Measurements from ENCODE around the gene RTN4. TPM values are rescaled to one million over a fixed set of nuclear protein-coding genes. Genes with fewer than 3 reads are reported as not detected.

RTN4 gene
- total RNA-seq, 2 donors from 2014 or later = 190 to 249 TPM

DNA sequence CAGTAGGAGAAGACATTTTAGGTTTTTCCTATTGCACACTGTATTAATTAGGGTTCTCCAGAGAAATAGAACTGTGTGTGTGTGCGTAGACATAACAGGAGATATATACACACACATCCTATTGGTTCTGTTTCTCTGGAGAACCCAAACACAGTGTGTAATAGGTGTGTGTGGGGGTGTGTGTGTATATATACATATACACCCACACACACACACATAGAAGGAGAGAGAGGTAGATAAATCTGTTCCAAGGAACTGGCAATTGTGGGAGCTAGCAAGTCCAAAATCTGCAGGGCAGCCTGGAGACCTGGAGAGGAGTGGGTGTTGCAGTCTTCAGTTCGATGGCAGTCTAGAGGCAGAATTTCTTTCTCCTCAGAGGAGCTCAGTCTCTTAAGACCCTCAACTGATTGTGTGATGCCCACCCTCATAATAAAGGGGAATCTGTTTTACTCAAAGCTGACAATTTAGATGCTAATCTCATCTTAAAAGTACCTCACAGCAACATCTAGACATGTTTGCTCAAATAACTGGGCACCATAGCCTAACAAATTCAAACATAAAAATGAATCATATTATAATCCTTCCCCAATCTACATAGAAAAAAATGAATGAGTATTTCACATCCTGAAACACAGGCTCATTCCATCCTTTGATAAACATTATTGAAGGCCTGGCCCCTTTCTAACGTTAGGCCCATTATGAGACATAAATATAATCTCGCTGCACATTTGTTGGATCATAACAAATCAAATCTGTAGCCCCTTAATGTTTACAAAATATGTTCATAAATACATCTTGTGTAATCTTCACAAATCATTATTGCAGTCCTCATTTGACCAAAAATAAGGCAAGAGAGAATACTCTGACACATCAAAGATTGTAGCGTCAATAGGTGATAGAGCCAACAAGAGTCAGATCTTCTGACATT lies 35.1 kb upstream of the RTN4 start:
- WGBS = 84% methylated on average over 5 of the region's 5 CpGs

DNA sequence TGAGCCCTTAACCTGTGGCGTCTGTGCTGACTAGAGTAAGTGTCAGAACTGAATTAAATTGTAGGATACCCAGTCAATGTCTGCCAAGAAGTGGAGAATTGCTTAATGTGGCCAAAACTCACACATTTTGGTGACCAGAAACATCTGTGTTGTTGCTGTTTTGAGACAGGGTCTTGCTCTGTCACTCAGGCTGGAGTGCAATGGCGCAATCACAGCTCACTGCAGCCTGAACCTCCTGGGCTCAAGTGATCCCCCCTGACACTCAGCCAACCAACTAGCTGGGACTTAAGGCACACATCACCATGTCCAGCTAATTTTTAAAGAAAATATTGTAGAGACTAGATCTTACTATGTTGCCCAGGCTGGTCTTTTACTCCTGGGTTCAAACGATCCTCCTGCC lies 34.4 kb upstream of the RTN4 start:
- WGBS = 93% methylated on average over 3 of the region's 3 CpGs
- TF ChIP-seq POLR2A (IDR thresholded peaks at IDR 0.05) (no peak), POLR2AphosphoS5 (IDR thresholded peaks at IDR 0.05) (no peak)
- TF ChIP-seq, protein P1, sequence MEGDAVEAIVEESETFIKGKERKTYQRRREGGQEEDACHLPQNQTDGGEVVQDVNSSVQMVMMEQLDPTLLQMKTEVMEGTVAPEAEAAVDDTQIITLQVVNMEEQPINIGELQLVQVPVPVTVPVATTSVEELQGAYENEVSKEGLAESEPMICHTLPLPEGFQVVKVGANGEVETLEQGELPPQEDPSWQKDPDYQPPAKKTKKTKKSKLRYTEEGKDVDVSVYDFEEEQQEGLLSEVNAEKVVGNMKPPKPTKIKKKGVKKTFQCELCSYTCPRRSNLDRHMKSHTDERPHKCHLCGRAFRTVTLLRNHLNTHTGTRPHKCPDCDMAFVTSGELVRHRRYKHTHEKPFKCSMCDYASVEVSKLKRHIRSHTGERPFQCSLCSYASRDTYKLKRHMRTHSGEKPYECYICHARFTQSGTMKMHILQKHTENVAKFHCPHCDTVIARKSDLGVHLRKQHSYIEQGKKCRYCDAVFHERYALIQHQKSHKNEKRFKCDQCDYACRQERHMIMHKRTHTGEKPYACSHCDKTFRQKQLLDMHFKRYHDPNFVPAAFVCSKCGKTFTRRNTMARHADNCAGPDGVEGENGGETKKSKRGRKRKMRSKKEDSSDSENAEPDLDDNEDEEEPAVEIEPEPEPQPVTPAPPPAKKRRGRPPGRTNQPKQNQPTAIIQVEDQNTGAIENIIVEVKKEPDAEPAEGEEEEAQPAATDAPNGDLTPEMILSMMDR (IDR thresholded peaks at IDR 0.05) = no peak

More for the DNA sequence above, 35.1 kb upstream of the RTN4 start:
- intact Hi-C loops (cut with DNase I) = no loop called here
- Histone ChIP-seq H3K27me3 (replicated peaks; ENCODE audit: insufficient read depth) (no peaks in the 10 kb centered on the region), H3K27ac (no peak overlapping the region), H3K4me3 (no peak overlapping the region), H3K9me3 (no peaks in the 10 kb centered on the region), H3K4me1 (replicated peaks) (no peaks in the 10 kb centered on the region), H3K36me3 (no peaks in the 10 kb centered on the region)
- DNase-seq (ENCODE audit: low spot score) = no peak
- TF ChIP-seq, protein P1 (IDR thresholded peaks at IDR 0.05) = no peak
- no peak for TF ChIP-seq POLR2AphosphoS5 (IDR thresholded peaks at IDR 0.05)
- TF ChIP-seq POLR2A (IDR thresholded peaks at IDR 0.05) = no peak

DNA sequence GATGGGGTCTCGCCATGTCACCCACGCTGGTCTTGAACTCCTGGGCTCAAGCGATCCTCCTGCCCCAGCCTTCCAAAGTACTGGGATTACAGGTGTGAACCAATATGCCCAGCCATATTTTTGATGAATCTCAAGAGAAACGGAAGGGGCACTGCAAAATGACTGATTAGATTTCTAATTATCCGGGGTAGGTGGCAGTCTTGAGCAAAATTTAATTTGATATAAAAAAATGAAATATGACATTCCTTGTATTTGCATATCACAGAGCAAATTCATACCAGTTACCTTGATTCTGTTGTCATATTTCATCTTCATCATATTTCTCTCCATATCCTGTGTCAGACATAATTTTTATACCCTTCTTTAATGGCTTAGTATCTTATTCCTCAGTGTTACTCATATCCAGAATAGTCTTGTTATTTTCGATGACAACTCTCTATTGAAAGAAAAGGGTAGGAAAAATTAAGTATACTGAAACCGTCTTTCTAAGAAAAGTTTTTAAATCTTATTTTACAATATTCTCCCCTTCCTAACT lies 30.0 kb upstream of the RTN4 start:
- Histone ChIP-seq H3K4me1 (replicated peaks) (no peaks in the 10 kb centered on the region), H3K27me3 (replicated peaks; ENCODE audit: insufficient read depth) (no peaks in the 10 kb centered on the region), H3K9me3 (no peaks in the 10 kb centered on the region), H3K36me3 (no peaks in the 10 kb centered on the region), H3K4me3 (no peak overlapping the region), H3K27ac (no peak overlapping the region)
- TF ChIP-seq, protein P1 (IDR thresholded peaks at IDR 0.05) = no peak
- TF ChIP-seq POLR2A (IDR thresholded peaks at IDR 0.05) (no peak), POLR2AphosphoS5 (IDR thresholded peaks at IDR 0.05) (no peak)
- 94% methylated on average over 7 of the region's 7 CpGs for WGBS
- intact Hi-C loops (cut with DNase I) = no loop called here
- no peak for DNase-seq (ENCODE audit: low spot score)

More for the DNA sequence above, 34.4 kb upstream of the RTN4 start:
- no peak for DNase-seq (ENCODE audit: low spot score)
- Histone ChIP-seq H3K27me3 (replicated peaks; ENCODE audit: insufficient read depth) (no peaks in the 10 kb centered on the region), H3K36me3 (no peaks in the 10 kb centered on the region), H3K4me1 (replicated peaks) (no peaks in the 10 kb centered on the region), H3K4me3 (no peak overlapping the region), H3K9me3 (no peaks in the 10 kb centered on the region), H3K27ac (no peak overlapping the region)
- intact Hi-C loops (cut with DNase I) = no loop called here

DNA sequence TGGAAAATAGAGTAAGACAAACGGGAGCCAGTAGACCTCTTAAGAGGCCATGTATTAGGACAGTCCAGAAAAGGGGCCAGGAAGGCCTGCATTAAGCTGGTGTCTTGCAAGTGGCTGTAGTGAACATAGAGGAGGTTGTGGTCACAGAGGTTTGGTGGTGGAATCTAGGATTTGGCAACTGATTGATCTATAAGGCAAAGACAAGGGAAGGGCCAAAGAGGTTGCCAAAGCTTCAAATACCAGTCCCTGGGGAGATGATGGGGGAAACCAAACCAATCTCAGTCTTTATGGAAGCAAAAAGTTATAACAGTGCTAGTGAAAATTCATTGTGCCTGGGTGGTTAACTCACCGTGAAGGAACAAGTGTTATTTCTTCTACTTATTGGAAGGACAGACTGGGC lies 28.7 kb upstream of the RTN4 start:
- WGBS = 85% methylated on average over 2 of the region's 2 CpGs
- Histone ChIP-seq H3K4me1 (replicated peaks) (no peaks in the 10 kb centered on the region), H3K27me3 (replicated peaks; ENCODE audit: insufficient read depth) (no peaks in the 10 kb centered on the region), H3K27ac (no peak overlapping the region), H3K9me3 (no peaks in the 10 kb centered on the region), H3K4me3 (no peak overlapping the region), H3K36me3 (no peaks in the 10 kb centered on the region)
- intact Hi-C loops (cut with DNase I) = no loop called here
- no peak for DNase-seq (ENCODE audit: low spot score)
- TF ChIP-seq, protein P1 (IDR thresholded peaks at IDR 0.05) = no peak
- TF ChIP-seq POLR2A (IDR thresholded peaks at IDR 0.05) (no peak), POLR2AphosphoS5 (IDR thresholded peaks at IDR 0.05) (no peak)

All from prostate gland (tissue), 2 donors.